GM12878 (cell line): ENCODE measurements around the gene PTBP1.

Experiments
- EZH2 ChIP-seq: IDR thresholded peaks from 2 replicates; pipeline ENCODE4 v1.6.1; 2012; ENCODE audit warnings: low read depth, mild to moderate bottlenecking, control low read depth, inconsistent platforms, low read length, borderline replicate concordance; ENCODE audit not compliant: control insufficient read depth
- IKZF1 ChIP-seq: fragments of 450-650 bp; conservative IDR thresholded peaks from 2 replicates; pipeline ENCODE4 v1.6.1; 2017; ENCODE audit warnings: antibody characterized with exemption, mild to moderate bottlenecking
- KDM1A ChIP-seq: fragments of 200-600 bp; sonication (generic); IDR thresholded peaks from 2 replicates; pipeline ENCODE4 v1.6.1; 2016; ENCODE audit warnings: borderline replicate concordance
- MEF2A ChIP-seq: IDR thresholded peaks from 2 replicates; pipeline ENCODE4 v1.6.1; 2011; ENCODE audit warnings: low read depth, mild to moderate bottlenecking, low read length, moderate library complexity; ENCODE audit not compliant: insufficient read depth
- NR2F1 ChIP-seq: fragments of 450-650 bp; conservative IDR thresholded peaks from 2 replicates; pipeline ENCODE4 v1.6.1; 2017; ENCODE audit warnings: mild to moderate bottlenecking
- POLR2AphosphoS5 ChIP-seq: IDR thresholded peaks from 2 replicates; pipeline ENCODE4 v1.6.1; 2011; ENCODE audit warnings: mild to moderate bottlenecking, low read length, inconsistent platforms
- ZBED1 ChIP-seq: IDR thresholded peaks from 2 replicates; pipeline ENCODE4 v1.6.1; 2016; ENCODE audit warnings: borderline replicate concordance
- TF ChIP-seq, protein P1 (sequence below), 3 experiments: IDR thresholded peaks in 2 of 3; conservative IDR thresholded peaks in 1 of 3; 2 replicates each; pipeline ENCODE4 v1.5.1; 2011; ENCODE audit warnings: low read depth in 3 of 3, low read length in 3 of 3, mild to moderate bottlenecking in 3 of 3, control low read depth in 2 of 3, moderate library complexity in 2 of 3, inconsistent platforms in 1 of 3, mixed read lengths in 1 of 3; ENCODE audit not compliant: control insufficient read depth in 2 of 3, insufficient read depth in 1 of 3; ENCODE audit errors: extremely low read depth in 1 of 3

GRCh38 chr19:782185-782877, 14.9 kb upstream of the PTBP1 start:
- no peak for TF ChIP-seq MEF2A
- TF ChIP-seq, protein P1, sequence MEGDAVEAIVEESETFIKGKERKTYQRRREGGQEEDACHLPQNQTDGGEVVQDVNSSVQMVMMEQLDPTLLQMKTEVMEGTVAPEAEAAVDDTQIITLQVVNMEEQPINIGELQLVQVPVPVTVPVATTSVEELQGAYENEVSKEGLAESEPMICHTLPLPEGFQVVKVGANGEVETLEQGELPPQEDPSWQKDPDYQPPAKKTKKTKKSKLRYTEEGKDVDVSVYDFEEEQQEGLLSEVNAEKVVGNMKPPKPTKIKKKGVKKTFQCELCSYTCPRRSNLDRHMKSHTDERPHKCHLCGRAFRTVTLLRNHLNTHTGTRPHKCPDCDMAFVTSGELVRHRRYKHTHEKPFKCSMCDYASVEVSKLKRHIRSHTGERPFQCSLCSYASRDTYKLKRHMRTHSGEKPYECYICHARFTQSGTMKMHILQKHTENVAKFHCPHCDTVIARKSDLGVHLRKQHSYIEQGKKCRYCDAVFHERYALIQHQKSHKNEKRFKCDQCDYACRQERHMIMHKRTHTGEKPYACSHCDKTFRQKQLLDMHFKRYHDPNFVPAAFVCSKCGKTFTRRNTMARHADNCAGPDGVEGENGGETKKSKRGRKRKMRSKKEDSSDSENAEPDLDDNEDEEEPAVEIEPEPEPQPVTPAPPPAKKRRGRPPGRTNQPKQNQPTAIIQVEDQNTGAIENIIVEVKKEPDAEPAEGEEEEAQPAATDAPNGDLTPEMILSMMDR (IDR thresholded peaks at IDR 0.05 in 2 of 3, conservative IDR thresholded peaks at IDR 0.05 in 1 of 3; ENCODE audit: control insufficient read depth in 2 of 3, extremely low read depth in 1 of 3, insufficient read depth in 1 of 3, low read depth in 3 of 3, low read length in 3 of 3), result no peak
- no peak for TF ChIP-seq POLR2AphosphoS5
- TF ChIP-seq NR2F1, result no peak
- TF ChIP-seq ZBED1, result no peak
- TF ChIP-seq KDM1A, result no peak
- TF ChIP-seq EZH2, result no peak
- TF ChIP-seq IKZF1, result no peak
